AG10803 (cell line): ENCODE data around the gene MIER3.
A peak's percentile ranks its signal among the peaks of the same experiment; 100 is the strongest.

ENCODE experiments used
- DNase-seq: peaks from one replicate; pipeline ENCODE4 v3.0.0; 2010; ENCODE audit warnings: low read depth
- H3K4me3 ChIP-seq: 2 replicates; pipeline ENCODE4 v1.5.1; 2011; ENCODE audit warnings: mild to moderate bottlenecking, low read length, control low read depth
- CTCF ChIP-seq: conservative IDR thresholded peaks from 2 replicates; pipeline ENCODE4 v1.5.1; 2011; ENCODE audit warnings: mild to moderate bottlenecking, low read length, control low read depth, inconsistent platforms

The MIER3 gene

GRCh38 chr5:56917534-56917933 lies 34.4 kb downstream of the MIER3 start:
- no peak for TF ChIP-seq CTCF
- DNase-seq, result no peak
- no peak overlapping the region for H3K4me3 ChIP-seq

- H3K4me3 ChIP-seq, result no peak overlapping the region
- no peak for DNase-seq
- no peak for TF ChIP-seq CTCF
These were observed 37.2 kb downstream of the MIER3 start for GRCh38 chr5:56914678-56915077.

GRCh38 chr5:56913766-56914165 lies 38.2 kb downstream of the MIER3 start:
- TF ChIP-seq CTCF, result no peak
- H3K4me3 ChIP-seq, result no peak overlapping the region
- no peak for DNase-seq

GRCh38 chr5:56910210-56910965 lies 41.5 kb downstream of the MIER3 start:
- peak; percentile 23 for DNase-seq
- no peak for TF ChIP-seq CTCF
- H3K4me3 ChIP-seq, result peak overlapping the region; percentile 71

- peak; percentile 96 for DNase-seq
- peak within 1 kb of the TSS; percentile 74 for H3K4me3 ChIP-seq
- no peak for TF ChIP-seq CTCF
These were observed 42.4 kb downstream of the MIER3 start, which contains the start of gene SETD9 for GRCh38 chr5:56909294-56910209. Gene SETD9, plus strand, starts transcription at chr5:56909596. Its CDS starts 50 bp downstream, at chr5:56909646.

GRCh38 chr5:56908942-56909293 lies 43.0 kb downstream of the MIER3 start:
- peak overlapping the region; percentile 74 for H3K4me3 ChIP-seq
- no peak for DNase-seq
- no peak for TF ChIP-seq CTCF
